ENCODE results near the gene SQOR.
A peak's percentile ranks its signal among the peaks of the same experiment; 100 is the strongest.
"Not testable (repeated sequence)": the region's sequence is repeated elsewhere in the genome, so short reads cannot be mapped to it uniquely, and the experiment has no call there.

The SQOR gene

GRCh38 chr15:45635191-45635638 lies 386 bp downstream of the SQOR start:
- DNase-seq: peak; percentile 64 to 66

- DNase-seq: no peak
Observed at GRCh38 chr15:45635763-45636292, 999 bp downstream of the SQOR start.

- no peak for DNase-seq
Observed at GRCh38 chr15:45637141-45637540, 2.3 kb downstream of the SQOR start.

GRCh38 chr15:45637552-45638033 lies 2.8 kb downstream of the SQOR start:
- DNase-seq: peak; percentile 57 to 60

GRCh38 chr15:45640616-45641015 lies 5.8 kb downstream of the SQOR start:
- no peak for DNase-seq

- DNase-seq: no peak
Observed at GRCh38 chr15:45641374-45641781, 6.5 kb downstream of the SQOR start.

- DNase-seq: no peak
Observed at GRCh38 chr15:45641999-45642932, 7.4 kb downstream of the SQOR start.

GRCh38 chr15:45644437-45644836 lies 9.6 kb downstream of the SQOR start:
- DNase-seq: no peak

- no peak for DNase-seq
Observed at GRCh38 chr15:45645026-45645980, 10.5 kb downstream of the SQOR start.

GRCh38 chr15:45646220-45646619 lies 11.4 kb downstream of the SQOR start:
- DNase-seq: no peak

- DNase-seq: no peak
Observed at GRCh38 chr15:45647828-45648227, 13.0 kb downstream of the SQOR start.

GRCh38 chr15:45648521-45649200 lies 13.8 kb downstream of the SQOR start:
- no peak for DNase-seq

- DNase-seq: not testable (repeated sequence)
Observed at GRCh38 chr15:45650007-45650406, 15.2 kb downstream of the SQOR start.

- no peak for DNase-seq
Observed at GRCh38 chr15:45650889-45651525, 16.2 kb downstream of the SQOR start.

- no peak for DNase-seq
Observed at GRCh38 chr15:45653702-45654424, 19.0 kb downstream of the SQOR start.

GRCh38 chr15:45654749-45655148 lies 19.9 kb downstream of the SQOR start:
- no peak for DNase-seq

- DNase-seq: no peak
Observed at GRCh38 chr15:45657254-45657653, 22.4 kb downstream of the SQOR start.

- no peak for DNase-seq
Observed at GRCh38 chr15:45657764-45658545, 23.1 kb downstream of the SQOR start.

- no peak for DNase-seq
Observed at GRCh38 chr15:45660231-45660979, 25.6 kb downstream of the SQOR start.

GRCh38 chr15:45662375-45662774 lies 27.5 kb downstream of the SQOR start:
- no peak for DNase-seq

Measured in activated CD4-positive, alpha-beta T cell treated with anti-CD3 and anti-CD28 coated beads for 4 hours (primary cell).